ENCODE results near the gene CHRD.

The CHRD gene

GRCh38 chr3:184439096-184439495 lies 59.2 kb downstream of the CHRD start:
- DNase-seq = no peak
- in situ Hi-C loops (cut with HindIII; ENCODE audit: low pct_ligation_motif_present, low pct_unique_long_range_greater_than_20kb, low sequenced_read_pairs) = no loop called here

Data from ACHN (cell line).